GM19324 (cell line): Measurements from ENCODE around the gene C1orf210.

ENCODE experiments used
- ATAC-seq: cut with Tn5 transposase; IDR thresholded peaks from one replicate; pipeline ENCODE4 v1.9.1; 2021; ENCODE audit warnings: mild to moderate bottlenecking, moderate library complexity; ENCODE audit not compliant: unreplicated experiment, low FRiP score

Gene C1orf210

GRCh38 chr1:43275826-43276620 lies 9.4 kb downstream of the C1orf210 start:
- no peak for ATAC-seq

GRCh38 chr1:43274804-43275180 lies 10.6 kb downstream of the C1orf210 start:
- ATAC-seq = no peak

GRCh38 chr1:43274125-43274803 lies 11.1 kb downstream of the C1orf210 start:
- no peak for ATAC-seq

GRCh38 chr1:43273708-43274107 lies 11.7 kb downstream of the C1orf210 start:
- ATAC-seq = no peak

- no peak for ATAC-seq
Observed at GRCh38 chr1:43272576-43273571, 12.5 kb downstream of the C1orf210 start.

GRCh38 chr1:43272161-43272560 lies 13.2 kb downstream of the C1orf210 start:
- ATAC-seq = no peak

- no peak for ATAC-seq
Observed at GRCh38 chr1:43271186-43272118, 13.9 kb downstream of the C1orf210 start.

- no peak for ATAC-seq
Observed at GRCh38 chr1:43270421-43271095, 14.8 kb downstream of the C1orf210 start.

- ATAC-seq = no peak
Observed at GRCh38 chr1:43269627-43270375, 15.6 kb downstream of the C1orf210 start, which contains the start of gene TMEM125. Gene TMEM125, plus strand, starts transcription at chr1:43269983. Its CDS starts 2,740 bp downstream, at chr1:43272723.

GRCh38 chr1:43267818-43268425 lies 17.5 kb downstream of the C1orf210 start:
- ATAC-seq = no peak

GRCh38 chr1:43267291-43267805 lies 18.0 kb downstream of the C1orf210 start:
- no peak for ATAC-seq

- no peak for ATAC-seq
Observed at GRCh38 chr1:43266881-43267280, 18.5 kb downstream of the C1orf210 start.

GRCh38 chr1:43265431-43265830 lies 19.9 kb downstream of the C1orf210 start:
- ATAC-seq = no peak

GRCh38 chr1:43258370-43258769 lies 27.0 kb downstream of the C1orf210 start:
- no peak for ATAC-seq

- ATAC-seq = no peak
Observed at GRCh38 chr1:43256675-43257570, 28.5 kb downstream of the C1orf210 start.

GRCh38 chr1:43255438-43256210 lies 29.8 kb downstream of the C1orf210 start:
- no peak for ATAC-seq
